Colonic mucosa (tissue), 4 donors: ENCODE measurements around the gene TMEM259. TPM values are rescaled to one million over a fixed set of nuclear protein-coding genes. Genes with fewer than 3 reads are reported as not detected.

Experiments
- DNase-seq: peaks from one replicate; pipeline ENCODE4 v3.0.0-alpha.2; 2020
- H3K27ac ChIP-seq: fragments of 200-600 bp; one replicate; pipeline ENCODE4 v1.8.0; 2021
- H3K27me3 ChIP-seq: fragments of 200-600 bp; one replicate; pipeline ENCODE4 v1.8.0; 2021
- H3K36me3 ChIP-seq: fragments of 200-600 bp; one replicate; pipeline ENCODE4 v1.8.0; 2021
- H3K4me1 ChIP-seq: fragments of 200-600 bp; one replicate; pipeline ENCODE4 v1.8.0; 2021; ENCODE audit warnings: mild to moderate bottlenecking
- H3K4me3 ChIP-seq: fragments of 200-600 bp; one replicate; pipeline ENCODE4 v1.8.0; 2021
- H3K9ac ChIP-seq, 2 donors: one replicate each; pipeline ENCODE4 v1.7.0; 2013; ENCODE audit warnings: control low read depth in 2 of 2, low read depth in 2 of 2, low read length in 2 of 2
- H3K9me3 ChIP-seq: fragments of 200-600 bp; one replicate; pipeline ENCODE4 v1.8.0; 2021
- intact Hi-C: fragments of 100-400 bp; cut with DNase I; formaldehyde crosslinking; loops from one replicate; pipeline ENCODE4 v1.14.1; 2022
- total RNA-seq, 2 donors: library from RNA; stranded (reverse); fragmentation: NEBNext Ultra II Directional in 1 of 2; extraction: Animal tissue kit (Norgen Biotek cat#: 25700) in 1 of 2; gene quantifications; one replicate each; pipeline ENCODE4 v1.2.1, GENCODE V29; 2021
- TF ChIP-seq, protein P1 (sequence below): fragments of 200-600 bp; IDR thresholded peaks from one replicate; pipeline ENCODE4 v1.8.0; 2022; ENCODE audit warnings: antibody characterized with exemption, mild to moderate bottlenecking
- donor health status: healthy.
- donor health status: DM: no; HTN: no; CAD: no.
- donor health status: DM: no; HTN: no; CAD: no.

TMEM259 gene
- total RNA-seq, 2 donors from 2014 or later, result 170 to 235 TPM

DNA sequence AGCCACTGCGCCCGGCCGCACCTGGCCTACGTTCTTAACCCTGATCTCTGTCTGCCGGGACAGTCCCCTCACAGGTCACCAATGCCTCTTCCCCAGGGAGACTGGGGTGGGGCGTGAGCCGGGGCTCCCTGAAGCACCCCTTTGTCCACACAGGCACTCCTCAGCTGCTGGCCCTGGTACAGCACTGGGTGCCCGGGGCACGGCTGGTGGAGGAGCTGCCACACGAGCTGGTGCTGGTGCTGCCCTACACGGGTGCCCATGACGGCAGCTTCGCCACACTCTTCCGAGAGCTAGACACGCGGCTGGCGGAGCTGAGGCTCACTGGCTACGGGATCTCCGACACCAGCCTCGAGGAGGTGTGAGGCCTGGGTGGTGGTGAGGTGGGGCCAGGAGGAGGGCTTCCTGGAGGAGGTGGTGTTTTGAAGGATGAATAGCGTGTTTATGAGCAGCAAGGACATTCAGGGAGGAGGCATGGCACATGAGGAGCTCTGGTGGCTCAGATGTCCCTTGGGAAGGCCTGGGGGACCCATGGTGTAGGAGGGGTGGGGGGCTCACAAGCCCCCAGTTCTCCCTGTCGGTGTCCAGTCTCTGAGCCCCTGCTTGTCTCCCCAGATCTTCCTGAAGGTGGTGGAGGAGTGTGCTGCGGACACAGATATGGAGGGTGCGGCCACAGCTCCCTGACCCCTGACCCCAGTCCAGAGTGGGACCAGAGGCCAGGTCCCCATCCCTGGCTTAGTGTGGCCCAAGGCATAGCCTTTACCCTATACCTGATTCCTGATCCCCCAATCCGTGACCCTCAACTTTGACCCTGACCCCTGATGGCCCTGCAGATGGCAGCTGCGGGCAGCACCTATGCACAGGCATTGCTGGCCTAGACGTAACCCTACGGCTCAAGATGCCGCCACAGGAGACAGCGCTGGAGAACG lies 32.5 kb upstream of the TMEM259 start:
- no peak overlapping the region for H3K9ac ChIP-seq
- intact Hi-C loops, result no loop called here
- no peaks in the 10 kb centered on the region for H3K27me3 ChIP-seq
- TF ChIP-seq, protein P1, sequence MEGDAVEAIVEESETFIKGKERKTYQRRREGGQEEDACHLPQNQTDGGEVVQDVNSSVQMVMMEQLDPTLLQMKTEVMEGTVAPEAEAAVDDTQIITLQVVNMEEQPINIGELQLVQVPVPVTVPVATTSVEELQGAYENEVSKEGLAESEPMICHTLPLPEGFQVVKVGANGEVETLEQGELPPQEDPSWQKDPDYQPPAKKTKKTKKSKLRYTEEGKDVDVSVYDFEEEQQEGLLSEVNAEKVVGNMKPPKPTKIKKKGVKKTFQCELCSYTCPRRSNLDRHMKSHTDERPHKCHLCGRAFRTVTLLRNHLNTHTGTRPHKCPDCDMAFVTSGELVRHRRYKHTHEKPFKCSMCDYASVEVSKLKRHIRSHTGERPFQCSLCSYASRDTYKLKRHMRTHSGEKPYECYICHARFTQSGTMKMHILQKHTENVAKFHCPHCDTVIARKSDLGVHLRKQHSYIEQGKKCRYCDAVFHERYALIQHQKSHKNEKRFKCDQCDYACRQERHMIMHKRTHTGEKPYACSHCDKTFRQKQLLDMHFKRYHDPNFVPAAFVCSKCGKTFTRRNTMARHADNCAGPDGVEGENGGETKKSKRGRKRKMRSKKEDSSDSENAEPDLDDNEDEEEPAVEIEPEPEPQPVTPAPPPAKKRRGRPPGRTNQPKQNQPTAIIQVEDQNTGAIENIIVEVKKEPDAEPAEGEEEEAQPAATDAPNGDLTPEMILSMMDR, result no peak
- no peaks in the 10 kb centered on the region for H3K9me3 ChIP-seq
- DNase-seq, result no peak
- no peak overlapping the region for H3K4me3 ChIP-seq
- no peaks in the 10 kb centered on the region for H3K36me3 ChIP-seq
- no peaks in the 10 kb centered on the region for H3K4me1 ChIP-seq
- H3K27ac ChIP-seq, result no peak overlapping the region

DNA sequence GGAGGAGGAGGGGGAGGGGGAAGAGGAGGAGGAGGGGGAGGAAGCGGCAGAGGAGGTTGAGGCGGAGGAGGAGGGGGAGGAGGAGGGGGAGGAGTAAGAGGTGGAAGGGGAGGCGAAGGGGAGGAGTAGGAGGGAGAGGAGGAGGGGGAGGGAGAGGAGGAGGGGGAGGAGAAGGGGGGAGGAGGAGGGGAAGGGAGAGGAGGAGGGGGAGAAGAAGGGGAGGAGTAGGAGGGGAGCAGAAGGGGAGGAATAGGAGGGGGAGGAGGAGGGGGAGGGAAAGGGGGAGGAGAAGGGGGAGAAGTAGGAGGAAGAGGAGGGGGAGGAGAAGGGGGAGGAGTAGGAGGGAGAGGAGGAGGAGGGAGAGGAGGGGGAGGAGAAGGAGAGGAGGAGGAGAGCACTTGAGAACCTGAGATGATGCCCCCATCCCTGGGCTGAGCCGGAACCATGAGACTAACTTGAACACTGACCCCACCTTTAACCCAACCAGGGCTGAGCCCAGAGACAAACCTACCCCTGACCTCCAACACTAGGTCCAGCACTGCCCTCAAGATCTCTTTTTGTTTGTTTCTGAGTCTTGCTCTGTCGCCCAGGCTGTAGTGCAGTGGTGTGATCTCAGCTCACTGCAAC lies 31.5 kb upstream of the TMEM259 start:
- intact Hi-C loops, result no loop called here
- H3K4me3 ChIP-seq, result no peak overlapping the region
- DNase-seq, result no peak

DNA sequence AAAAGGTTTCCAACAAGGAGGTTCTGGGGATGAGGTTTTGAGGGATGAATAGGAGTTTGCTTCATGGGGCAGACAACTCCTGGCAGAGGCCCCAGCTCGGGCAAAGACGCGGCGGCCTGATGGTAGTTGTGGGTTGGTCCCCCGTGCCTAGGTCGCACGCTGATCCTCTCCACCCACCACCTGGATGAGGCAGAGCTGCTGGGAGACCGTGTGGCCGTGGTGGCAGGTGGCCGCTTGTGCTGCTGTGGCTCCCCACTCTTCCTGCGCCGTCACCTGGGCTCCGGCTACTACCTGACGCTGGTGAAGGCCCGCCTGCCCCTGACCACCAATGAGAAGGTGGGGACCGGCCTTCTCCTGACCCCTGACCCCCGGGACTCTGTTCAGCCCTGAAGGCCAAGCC lies 30.9 kb upstream of the TMEM259 start:
- Histone ChIP-seq H3K9ac (no peak overlapping the region), H3K27me3 (no peaks in the 10 kb centered on the region), H3K4me3 (no peak overlapping the region), H3K36me3 (no peaks in the 10 kb centered on the region), H3K9me3 (no peaks in the 10 kb centered on the region), H3K27ac (no peak overlapping the region), H3K4me1 (no peaks in the 10 kb centered on the region)
- no peak for DNase-seq
- TF ChIP-seq, protein P1, result no peak
- intact Hi-C loops, result no loop called here

More for the DNA sequence above, 31.5 kb upstream of the TMEM259 start:
- no peak overlapping the region for H3K27ac ChIP-seq
- no peak overlapping the region for H3K9ac ChIP-seq
- TF ChIP-seq, protein P1, result no peak
- no peaks in the 10 kb centered on the region for H3K27me3 ChIP-seq
- no peaks in the 10 kb centered on the region for H3K9me3 ChIP-seq
- H3K4me1 ChIP-seq, result no peaks in the 10 kb centered on the region
- H3K36me3 ChIP-seq, result no peaks in the 10 kb centered on the region

DNA sequence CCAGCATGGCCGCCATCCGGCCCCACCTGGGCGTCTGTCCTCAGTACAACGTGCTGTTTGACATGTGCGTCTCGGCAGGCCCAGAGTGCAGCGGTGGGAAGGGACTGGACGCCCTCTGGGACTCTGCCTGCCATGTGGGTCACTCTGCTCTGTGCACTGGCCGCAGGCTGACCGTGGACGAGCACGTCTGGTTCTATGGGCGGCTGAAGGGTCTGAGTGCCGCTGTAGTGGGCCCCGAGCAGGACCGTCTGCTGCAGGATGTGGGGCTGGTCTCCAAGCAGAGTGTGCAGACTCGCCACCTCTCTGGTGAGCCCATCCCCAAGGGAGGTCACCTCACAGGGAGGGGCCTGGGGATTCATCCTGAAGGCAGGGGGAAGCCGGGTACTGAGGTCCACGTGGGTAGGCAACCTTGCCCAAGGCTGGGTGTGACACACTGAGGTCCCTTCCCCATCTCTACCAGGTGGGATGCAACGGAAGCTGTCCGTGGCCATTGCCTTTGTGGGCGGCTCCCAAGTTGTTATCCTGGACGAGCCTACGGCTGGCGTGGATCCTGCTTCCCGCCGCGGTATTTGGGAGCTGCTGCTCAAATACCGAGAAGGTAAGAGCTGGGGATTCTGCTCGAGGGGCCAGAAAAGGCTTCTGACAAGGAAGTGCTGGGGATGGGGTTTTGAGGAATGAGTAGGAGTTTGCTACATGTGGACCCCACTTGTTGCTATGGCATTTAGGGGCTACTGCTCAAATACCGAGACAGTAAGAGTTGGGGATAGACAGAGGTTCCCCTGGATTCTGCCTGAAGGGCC lies 30.3 kb upstream of the TMEM259 start:
- no peak for DNase-seq
- no peaks in the 10 kb centered on the region for H3K4me1 ChIP-seq
- no peak overlapping the region for H3K27ac ChIP-seq
- TF ChIP-seq, protein P1, result no peak
- no peaks in the 10 kb centered on the region for H3K27me3 ChIP-seq
- H3K9ac ChIP-seq, result no peak overlapping the region
- no peak overlapping the region for H3K4me3 ChIP-seq
- intact Hi-C loops, result no loop called here
- H3K9me3 ChIP-seq, result no peaks in the 10 kb centered on the region
- H3K36me3 ChIP-seq, result no peaks in the 10 kb centered on the region

DNA sequence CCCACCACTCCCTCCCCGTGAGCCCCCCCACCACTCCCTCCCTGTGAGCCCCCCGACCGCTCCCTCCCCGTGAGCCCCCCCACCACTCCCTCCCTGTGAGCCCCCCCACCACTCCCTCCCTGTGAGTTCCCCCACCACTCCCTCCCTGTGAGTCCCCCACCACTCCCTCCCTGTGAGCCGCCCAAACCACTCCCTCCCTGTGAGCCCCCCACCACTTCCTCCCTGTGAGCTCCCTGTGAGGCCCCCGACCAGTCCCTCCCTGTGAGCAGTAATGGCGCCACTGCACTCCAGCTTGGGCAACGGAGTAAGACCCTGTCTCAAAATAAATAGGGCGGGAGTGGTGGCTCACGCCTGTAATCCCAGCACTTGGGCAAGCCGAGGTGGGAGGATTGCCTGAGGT lies 28.9 kb upstream of the TMEM259 start:
- intact Hi-C loops, result no loop called here
- Histone ChIP-seq H3K36me3 (no peaks in the 10 kb centered on the region), H3K4me1 (no peaks in the 10 kb centered on the region), H3K9me3 (no peaks in the 10 kb centered on the region), H3K27me3 (no peaks in the 10 kb centered on the region), H3K27ac (no peak overlapping the region), H3K4me3 (no peak overlapping the region), H3K9ac (no peak overlapping the region)
- DNase-seq, result no peak
- TF ChIP-seq, protein P1, result no peak
